DOHH2 (cell line): ENCODE data around the gene CERS6.

Experiments used
- CTCF ChIP-seq: fragments of 200-600 bp; sonication (generic); IDR thresholded peaks from one replicate; pipeline ENCODE4 v1.5.1; 2014; ENCODE audit warnings: antibody characterized with exemption, mild to moderate bottlenecking, low read depth, low read length; ENCODE audit not compliant: poor library complexity, severe bottlenecking
- EZH2phosphoT487 ChIP-seq: fragments of 200-600 bp; sonication (generic); IDR thresholded peaks from 2 replicates; pipeline ENCODE4 v1.6.1; 2017; ENCODE audit warnings: borderline replicate concordance, mild to moderate bottlenecking, antibody characterized with exemption, low read length, moderate library complexity, mixed read lengths

- TF ChIP-seq CTCF, result no peak
- TF ChIP-seq EZH2phosphoT487, result no peak
Measured at GRCh38 chr2:168819829-168820489, 363.9 kb downstream of the CERS6 start.
